K562 (cell line): ENCODE results near the gene APELA.

Experiments
- CTCF ChIP-seq, 3 experiments: IDR thresholded peaks in 2 of 3; conservative IDR thresholded peaks in 1 of 3; 2 replicates each; pipeline ENCODE4 v1.5.1; 2011 to 2012; ENCODE audit warnings: low read length in 3 of 3, mild to moderate bottlenecking in 3 of 3, control low read depth in 2 of 3, improper control_type of control experiment in 1 of 3, inconsistent platforms in 1 of 3, low read depth in 1 of 3, mixed read lengths in 1 of 3, moderate library complexity in 1 of 3; ENCODE audit not compliant: insufficient read depth in 2 of 3
- POLR3A ChIP-seq: IDR thresholded peaks from 2 replicates; pipeline ENCODE4 v1.6.1; 2011; ENCODE audit warnings: borderline replicate concordance, mild to moderate bottlenecking, moderate library complexity; ENCODE audit not compliant: insufficient read length, insufficient read depth; ENCODE audit errors: extremely low read depth

GRCh38 chr4:164933244-164933643 lies 56.3 kb downstream of the APELA start:
- TF ChIP-seq CTCF (IDR thresholded peaks at IDR 0.05 in 2 of 3, conservative IDR thresholded peaks at IDR 0.05 in 1 of 3; ENCODE audit: insufficient read depth in 2 of 3, low read depth in 1 of 3, low read length in 3 of 3), result no peak
- no peak for TF ChIP-seq POLR3A
